NCI-H146 treated with DMSO at 0.1 percent for 48 hours (cell line): ENCODE measurements around the gene SH3RF3.
"Not testable (repeated sequence)": the region's sequence is repeated elsewhere in the genome, so short reads cannot be mapped to it uniquely, and the experiment has no call there.

Source experiments
- DNase-seq: peaks from one replicate; lab custom pipeline; 2025; ENCODE audit not compliant: unreplicated experiment; lab: John Stamatoyannopoulos, UW

The SH3RF3 gene

GRCh38 chr2:109128616-109129355, at the start of gene SH3RF3:
Gene SH3RF3, plus strand, starts transcription at chr2:109129205.
- DNase-seq, result no peak

- no peak for DNase-seq
These were observed 49.4 kb upstream of the SH3RF3 start for GRCh38 chr2:109079590-109079989.

GRCh38 chr2:109080109-109080508, 48.9 kb upstream of the SH3RF3 start:
- DNase-seq, result no peak

GRCh38 chr2:109080757-109081156, 48.2 kb upstream of the SH3RF3 start:
- DNase-seq, result no peak

- DNase-seq, result no peak
These were observed 47.6 kb upstream of the SH3RF3 start for GRCh38 chr2:109081374-109081773.

- DNase-seq, result no peak
These were observed 45.2 kb upstream of the SH3RF3 start for GRCh38 chr2:109083771-109084170.

- DNase-seq, result no peak
These were observed 44.7 kb upstream of the SH3RF3 start for GRCh38 chr2:109084341-109084740.

- no peak for DNase-seq
These were observed 42.9 kb upstream of the SH3RF3 start for GRCh38 chr2:109085912-109086742.

GRCh38 chr2:109086743-109087020, 42.3 kb upstream of the SH3RF3 start:
- no peak for DNase-seq

- DNase-seq, result no peak
These were observed 41.8 kb upstream of the SH3RF3 start for GRCh38 chr2:109087055-109087663.

- no peak for DNase-seq
These were observed 39.3 kb upstream of the SH3RF3 start for GRCh38 chr2:109089602-109090300.

- no peak for DNase-seq
These were observed 37.5 kb upstream of the SH3RF3 start for GRCh38 chr2:109091526-109091925.

- DNase-seq, result no peak
These were observed 34.9 kb upstream of the SH3RF3 start for GRCh38 chr2:109094144-109094543.

- no peak for DNase-seq
These were observed 30.6 kb upstream of the SH3RF3 start for GRCh38 chr2:109098251-109098920.

GRCh38 chr2:109098921-109099273, 30.1 kb upstream of the SH3RF3 start:
- DNase-seq, result no peak

- DNase-seq, result no peak
These were observed 26.3 kb upstream of the SH3RF3 start for GRCh38 chr2:109102588-109103233.

- DNase-seq, result no peak
These were observed 23.9 kb upstream of the SH3RF3 start for GRCh38 chr2:109105113-109105512.

- no peak for DNase-seq
These were observed 20.3 kb upstream of the SH3RF3 start for GRCh38 chr2:109108740-109109139.

- no peak for DNase-seq
These were observed 19.7 kb upstream of the SH3RF3 start for GRCh38 chr2:109109342-109109741.

- no peak for DNase-seq
These were observed 18.8 kb upstream of the SH3RF3 start for GRCh38 chr2:109110170-109110569.

- DNase-seq, result not testable (repeated sequence)
These were observed 11.8 kb upstream of the SH3RF3 start for GRCh38 chr2:109117181-109117580.
